HG03045 (cell line): Measurements from ENCODE around the gene RESF1.
"Not testable (repeated sequence)": the region's sequence is repeated elsewhere in the genome, so short reads cannot be mapped to it uniquely, and the experiment has no call there.

Experiments used
- ATAC-seq: cut with Tn5 transposase; IDR thresholded peaks from one replicate; pipeline ENCODE4 v1.9.1; 2021; ENCODE audit warnings: mild to moderate bottlenecking, moderate library complexity; ENCODE audit not compliant: unreplicated experiment

The RESF1 gene

GRCh38 chr12:31959161-31959700, at the start of gene RESF1:
TSS of gene RESF1 (plus strand) at chr12:31959415. CDS start at chr12:31980956, 21,541 bp downstream.
- peak; percentile 90 for ATAC-seq

- ATAC-seq = no peak
Measured at GRCh38 chr12:31914927-31915326, 44.3 kb upstream of the RESF1 start.

- no peak for ATAC-seq
Measured at GRCh38 chr12:31915446-31915845, 43.8 kb upstream of the RESF1 start.

GRCh38 chr12:31922341-31923062, 36.7 kb upstream of the RESF1 start:
- no peak for ATAC-seq

- ATAC-seq = no peak
Measured at GRCh38 chr12:31923063-31923412, 36.2 kb upstream of the RESF1 start.

- ATAC-seq = no peak
Measured at GRCh38 chr12:31928246-31929026, 30.8 kb upstream of the RESF1 start.

GRCh38 chr12:31929027-31929526, 30.1 kb upstream of the RESF1 start:
- no peak for ATAC-seq

GRCh38 chr12:31931796-31932715, 27.2 kb upstream of the RESF1 start:
- no peak for ATAC-seq

GRCh38 chr12:31944299-31944698, 14.9 kb upstream of the RESF1 start:
- ATAC-seq = no peak

- no peak for ATAC-seq
Measured at GRCh38 chr12:31947971-31948370, 11.2 kb upstream of the RESF1 start.

GRCh38 chr12:31948697-31949359, 10.4 kb upstream of the RESF1 start:
- ATAC-seq = not testable (repeated sequence)

GRCh38 chr12:31950088-31950487, 9.1 kb upstream of the RESF1 start:
- no peak for ATAC-seq

- ATAC-seq = no peak
Measured at GRCh38 chr12:31950492-31950891, 8.7 kb upstream of the RESF1 start.

GRCh38 chr12:31951008-31951407, 8.2 kb upstream of the RESF1 start:
- ATAC-seq = no peak

GRCh38 chr12:31951939-31952338, 7.3 kb upstream of the RESF1 start:
- ATAC-seq = no peak

GRCh38 chr12:31952418-31952817, 6.8 kb upstream of the RESF1 start:
- ATAC-seq = no peak

GRCh38 chr12:31954925-31955858, 4.0 kb upstream of the RESF1 start:
- no peak for ATAC-seq

GRCh38 chr12:31958569-31959160, 550 bp upstream of the RESF1 start:
- ATAC-seq = no peak
